Activated CD4-positive, alpha-beta T cell treated with anti-CD3 and anti-CD28 coated beads, Interleukin-2, Interleukin-4, amounts not matched to agents 100 ng/mL and 50 ng/mL, durations not matched to agents 16 hours and 8 hours (primary cell): ENCODE results near the gene CARD9.
A peak's percentile ranks its signal among the peaks of the same experiment; 100 is the strongest.
"Not testable (repeated sequence)": the region's sequence is repeated elsewhere in the genome, so short reads cannot be mapped to it uniquely, and the experiment has no call there.

Experiments used
- DNase-seq: peaks from one replicate; pipeline ENCODE4 v3.0.0-alpha.2; 2020; ENCODE audit warnings: low spot score

Gene CARD9

DNA sequence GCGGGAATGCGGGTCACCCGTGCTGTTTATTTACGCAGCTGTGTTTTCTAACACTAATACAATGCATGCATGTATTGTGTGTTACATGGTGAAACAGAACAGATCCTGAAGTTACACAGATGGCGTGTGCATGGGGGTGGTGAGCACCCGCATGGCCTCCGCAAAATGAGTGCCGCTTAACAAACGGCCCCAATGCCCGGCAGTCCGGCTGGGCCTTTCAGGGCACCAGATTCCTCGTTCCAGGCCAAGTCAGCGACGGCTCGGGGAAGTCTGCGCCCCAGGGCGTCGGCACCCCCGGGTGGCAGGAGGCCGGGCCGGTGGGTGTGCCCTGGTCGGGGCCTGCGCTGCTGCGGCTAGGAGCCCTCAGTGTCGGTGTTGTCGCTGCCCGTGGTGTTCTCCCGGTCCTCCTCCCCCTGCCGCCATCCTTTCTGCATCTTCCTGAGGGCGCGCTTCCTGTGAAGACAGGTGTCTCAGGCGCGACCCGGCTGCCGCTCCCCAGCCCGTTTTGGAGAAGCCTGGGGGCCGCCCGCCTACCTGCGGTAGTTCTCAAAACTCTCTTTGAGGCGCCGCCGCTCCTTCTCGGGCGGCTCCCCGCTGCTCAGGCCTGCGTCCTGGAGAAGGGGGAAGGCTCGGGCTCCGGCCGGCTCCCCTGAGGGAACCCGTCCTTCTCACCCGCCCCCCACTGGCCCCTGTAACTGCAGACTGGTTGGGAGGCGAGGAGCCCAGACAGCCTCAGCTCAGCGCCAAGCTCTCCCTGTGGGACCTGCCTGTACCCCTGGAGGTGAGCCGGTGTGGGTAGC is 9.3 kb downstream of the CARD9 start:
- DNase-seq, result no peak

GRCh38 chr9:136363106-136363948 is 10.1 kb downstream of the CARD9 start, which contains the start of gene DNLZ:
Gene DNLZ (minus strand): TSS chr9:136363744. CDS start chr9:136363714, 30 bp downstream.
- peak; percentile 97 for DNase-seq

GRCh38 chr9:136362450-136362784 is 11.1 kb downstream of the CARD9 start:
- DNase-seq, result no peak

- no peak for DNase-seq
Observed at GRCh38 chr9:136361754-136362449, 11.6 kb downstream of the CARD9 start.

- no peak for DNase-seq
Observed at GRCh38 chr9:136361047-136361753, 12.3 kb downstream of the CARD9 start.

DNA sequence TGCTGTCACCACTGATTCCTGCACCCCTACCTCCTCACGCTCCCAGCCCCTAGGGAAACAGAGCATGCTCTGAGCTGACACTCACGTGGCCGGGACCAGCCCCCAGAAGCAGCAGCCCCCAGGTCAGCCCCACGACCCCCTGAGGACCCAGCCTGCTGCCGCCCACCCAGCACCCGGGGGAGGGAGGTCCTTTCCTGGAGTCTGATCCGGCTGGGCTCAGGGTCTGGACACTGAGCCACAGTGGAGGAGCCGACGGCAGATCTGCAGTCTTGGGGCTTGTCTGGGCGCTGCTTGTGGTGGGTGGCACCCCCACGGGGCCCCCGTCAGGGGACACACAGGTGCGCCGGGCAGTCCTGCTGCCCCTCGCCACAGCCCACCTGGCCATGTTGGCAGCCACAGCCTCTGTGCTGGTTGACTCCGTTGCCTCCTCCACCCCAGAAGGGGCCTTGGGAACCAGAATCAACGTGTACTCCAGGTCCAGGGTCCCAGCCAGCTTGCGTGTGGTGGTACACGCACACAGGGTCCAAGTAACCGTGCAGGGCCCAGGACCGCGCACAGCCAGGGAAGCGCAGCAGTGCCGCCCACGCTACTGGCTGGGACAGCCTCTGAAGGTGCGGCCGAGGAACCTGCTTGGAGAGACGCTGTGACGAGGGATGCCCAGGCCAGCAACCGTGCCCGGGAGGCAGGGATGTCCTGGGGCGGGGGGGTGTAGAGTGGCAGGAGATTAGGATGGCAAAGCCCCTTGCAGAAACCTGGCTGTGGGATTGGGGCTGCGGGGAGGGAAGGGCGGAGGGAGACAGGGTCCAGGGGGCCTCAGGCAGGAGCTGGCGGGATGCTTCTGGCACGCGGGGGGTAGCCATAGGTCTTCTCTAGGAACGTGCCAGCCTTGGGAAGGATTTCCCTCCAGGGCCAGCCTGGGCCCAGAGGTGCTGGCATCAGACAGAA is 13.4 kb downstream of the CARD9 start:
- DNase-seq, result no peak

DNA sequence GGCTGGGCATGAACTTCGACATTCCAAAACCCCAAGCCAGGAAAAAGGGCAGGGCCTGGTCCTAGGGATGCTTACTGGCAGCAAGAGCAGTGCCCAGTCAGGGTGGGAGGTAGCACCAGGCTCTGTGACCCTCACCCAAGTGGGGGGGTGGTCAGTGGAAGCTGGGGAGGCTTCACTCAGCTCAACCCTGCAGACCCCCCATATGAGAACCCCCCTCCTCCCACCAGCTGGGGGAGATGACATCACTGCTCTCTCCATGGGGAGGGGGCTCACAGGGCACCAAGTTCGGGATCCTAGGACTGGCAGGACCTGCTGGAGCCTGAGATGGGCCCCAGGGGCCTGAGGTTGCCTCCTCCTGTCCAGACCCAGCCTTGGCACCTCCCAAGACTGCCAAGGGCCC is 14.6 kb downstream of the CARD9 start:
- no peak for DNase-seq

DNA sequence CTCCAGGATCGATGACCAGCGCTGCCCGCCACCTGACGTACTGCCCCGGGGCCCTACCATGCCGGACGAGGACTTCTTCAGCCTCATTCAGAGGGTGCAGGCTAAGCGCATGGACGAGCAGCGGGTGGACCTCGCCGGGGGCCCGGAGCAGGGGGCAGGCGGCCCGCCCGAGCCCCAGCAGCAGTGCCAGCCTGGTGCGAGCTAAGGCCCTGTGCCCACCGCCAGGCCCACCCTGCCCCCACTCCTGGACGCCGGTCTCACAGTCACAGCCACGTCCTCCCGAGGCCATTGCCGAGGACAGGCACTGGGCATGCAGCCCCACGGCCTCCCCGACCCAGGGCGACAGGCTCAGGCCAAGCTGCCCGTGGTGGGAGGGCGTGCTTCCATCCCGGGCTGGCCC is 15.5 kb downstream of the CARD9 start:
- no peak for DNase-seq

- DNase-seq, result no peak
Observed at GRCh38 chr9:136357202-136357725, 16.2 kb downstream of the CARD9 start.

DNA sequence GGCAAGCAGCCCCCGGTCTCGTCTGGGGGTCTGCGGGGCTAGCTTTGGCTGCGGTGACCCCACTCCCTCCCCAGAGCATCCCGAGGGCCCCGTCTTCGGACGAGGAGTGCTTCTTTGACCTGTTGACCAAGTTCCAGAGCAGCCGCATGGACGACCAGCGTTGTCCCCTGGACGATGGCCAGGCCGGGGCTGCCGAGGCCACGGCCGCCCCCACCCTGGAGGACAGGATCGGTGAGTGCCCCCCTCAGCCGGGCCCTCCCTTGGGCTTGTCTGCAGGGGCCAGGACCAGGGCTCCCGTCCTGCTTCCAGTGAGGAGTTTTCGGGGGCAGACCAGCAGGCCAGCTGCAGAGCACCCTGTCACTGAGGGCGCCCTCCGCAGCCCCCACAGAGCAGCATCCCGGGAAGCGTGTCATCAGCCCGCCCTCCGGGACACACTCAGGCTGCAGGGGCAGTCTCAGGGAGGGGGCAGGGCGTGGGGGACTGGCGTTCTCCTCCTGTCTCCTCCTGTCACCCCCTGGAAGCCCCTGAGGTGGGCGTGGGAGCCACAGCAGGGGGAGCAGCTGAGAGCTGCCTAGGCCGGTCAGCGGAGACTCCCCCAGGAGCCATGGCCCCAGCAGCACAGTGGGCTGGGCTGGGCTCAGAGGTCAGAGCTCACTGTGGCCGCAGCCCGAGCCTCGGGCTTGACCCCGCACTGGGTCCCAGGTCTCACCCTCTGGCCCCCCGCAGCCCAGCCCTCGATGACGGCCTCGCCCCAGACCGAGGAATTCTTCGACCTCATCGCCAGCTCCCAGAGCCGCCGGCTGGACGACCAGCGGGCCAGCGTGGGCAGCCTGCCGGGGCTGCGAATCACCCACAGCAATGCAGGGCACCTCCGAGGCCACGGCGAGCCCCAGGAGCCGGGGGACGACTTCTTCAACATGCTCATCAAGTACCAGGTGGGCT is 17.6 kb downstream of the CARD9 start:
- DNase-seq, result no peak

DNA sequence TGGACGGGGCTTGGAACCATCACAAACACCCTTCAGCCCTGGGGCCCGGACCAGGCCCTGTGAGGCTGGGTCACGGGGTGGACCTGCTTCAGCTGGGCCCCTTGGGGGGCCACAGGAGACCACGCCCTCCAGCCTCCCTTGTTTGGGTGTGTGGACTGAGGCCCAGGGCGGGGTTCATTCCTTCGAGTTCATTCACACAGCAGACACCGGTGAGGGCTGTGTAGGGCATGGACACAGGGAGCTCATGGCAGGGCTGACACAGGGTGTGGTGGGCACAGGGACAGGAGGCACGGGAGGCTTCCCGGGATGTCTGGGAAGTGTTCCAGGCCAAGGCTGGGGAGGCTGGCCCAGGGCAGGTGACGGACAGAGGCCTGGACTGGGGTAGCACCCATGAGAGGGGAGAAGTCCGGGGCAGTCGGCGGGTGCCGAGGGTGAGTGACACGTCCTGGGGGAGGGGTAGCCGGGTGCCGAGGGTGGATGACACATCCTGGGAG is 18.8 kb downstream of the CARD9 start:
- DNase-seq, result no peak

DNA sequence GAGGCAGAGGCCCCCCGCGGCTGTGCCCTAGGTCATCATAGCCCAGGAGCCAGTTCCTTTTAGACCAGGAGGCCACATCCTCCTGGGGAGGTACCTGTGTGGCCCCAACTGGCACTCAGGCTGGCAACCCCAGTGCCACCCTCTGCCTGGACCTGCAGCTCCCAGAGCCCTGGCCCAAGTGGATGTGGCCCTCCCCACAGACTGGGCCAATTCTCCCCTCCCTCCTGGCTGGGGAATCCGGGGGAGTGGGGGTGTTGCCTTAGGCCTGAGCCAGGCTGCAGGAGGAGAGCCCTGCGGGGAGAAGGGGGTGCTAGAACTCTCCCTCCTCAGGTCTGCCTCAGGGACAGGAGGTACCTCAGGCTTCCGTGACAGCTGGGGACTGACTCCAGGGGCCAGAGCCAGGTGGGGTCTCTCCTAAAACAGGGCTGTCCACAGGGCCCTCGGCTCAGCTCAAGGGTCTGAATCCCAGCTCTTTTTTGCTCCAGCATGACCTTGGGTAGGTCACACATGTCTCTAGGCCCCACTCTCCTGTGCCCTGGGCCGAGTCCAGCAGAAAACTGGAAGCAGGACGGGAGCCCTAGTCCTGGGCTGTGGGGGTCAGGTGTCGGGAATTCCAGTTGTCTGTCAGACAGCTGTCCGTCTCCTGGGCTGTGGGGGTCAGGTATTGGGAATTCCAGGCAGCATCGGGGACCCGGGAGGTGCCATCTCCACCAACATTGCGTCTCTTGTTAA is 19.5 kb downstream of the CARD9 start:
- no peak for DNase-seq

DNA sequence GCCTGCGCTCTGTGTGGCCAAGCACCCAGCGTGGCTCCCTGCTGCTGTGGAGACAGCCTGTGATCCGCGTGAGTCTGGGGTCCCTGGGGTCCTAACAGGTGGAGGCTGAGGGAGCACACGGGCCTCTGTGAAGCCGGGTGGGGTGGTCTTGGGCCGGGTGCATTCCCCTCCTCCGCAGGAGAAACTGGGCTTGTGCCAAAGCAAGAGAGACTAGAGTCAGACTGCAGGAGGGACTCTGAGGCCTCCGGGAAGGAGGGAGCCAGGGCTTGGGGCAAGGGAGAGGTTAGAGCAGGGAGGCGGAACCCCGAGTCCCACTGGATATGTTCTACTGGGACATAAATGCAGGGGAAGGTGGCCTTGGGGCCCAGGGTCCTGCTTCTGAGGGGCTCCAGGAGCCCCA is 20.4 kb downstream of the CARD9 start:
- no peak for DNase-seq

GRCh38 chr9:136352682-136353081 is 20.8 kb downstream of the CARD9 start:
- no peak for DNase-seq

DNA sequence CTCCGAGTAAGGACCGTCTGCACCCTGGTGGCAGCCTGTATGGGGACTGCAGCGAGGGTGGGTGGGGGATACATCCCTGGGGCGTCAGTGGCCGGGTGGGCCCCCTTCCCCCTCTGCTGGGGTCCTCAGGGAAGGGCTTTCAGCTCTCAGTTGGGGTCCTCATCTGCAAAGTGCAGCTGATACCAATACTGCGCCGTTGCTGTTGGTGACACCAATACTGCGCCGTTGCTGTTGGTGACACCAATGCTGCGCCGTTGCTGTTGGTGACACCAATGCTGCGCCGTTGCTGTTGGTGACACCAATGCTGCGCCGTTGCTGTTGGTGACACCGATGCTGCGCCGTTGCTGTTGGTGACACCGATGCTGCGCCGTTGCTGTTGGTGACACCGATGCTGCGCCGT is 21.6 kb downstream of the CARD9 start:
- DNase-seq, result not testable (repeated sequence)

- DNase-seq, result no peak
Observed at GRCh38 chr9:136351252-136351800, 22.1 kb downstream of the CARD9 start.

DNA sequence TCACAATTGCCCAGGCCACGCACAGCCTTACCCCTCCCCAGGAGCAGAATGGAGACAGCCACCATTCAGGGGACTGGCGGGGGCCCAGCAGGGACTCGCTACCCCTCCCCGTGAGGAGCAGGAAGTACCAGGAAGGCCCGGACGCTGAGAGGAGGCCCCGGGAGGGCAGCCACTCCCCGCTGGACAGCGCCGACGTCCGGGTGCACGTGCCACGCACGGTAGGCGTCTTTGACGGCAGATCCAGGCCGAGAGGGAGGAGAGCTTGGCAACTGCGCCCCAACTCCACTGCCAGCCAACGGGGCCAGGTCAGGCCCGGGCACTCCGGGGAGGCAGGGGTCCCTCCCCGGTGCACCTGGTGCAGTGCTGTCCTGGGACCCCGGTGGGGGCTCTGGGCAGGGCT is 23.9 kb downstream of the CARD9 start:
- no peak for DNase-seq

GRCh38 chr9:136348691-136349090 is 24.8 kb downstream of the CARD9 start:
- DNase-seq, result no peak
